HG03439 (cell line): ENCODE data around the gene SIAH1.
A peak's percentile ranks its signal among the peaks of the same experiment; 100 is the strongest.
"Not testable (repeated sequence)": the region's sequence is repeated elsewhere in the genome, so short reads cannot be mapped to it uniquely, and the experiment has no call there.

Experiments used
- ATAC-seq: cut with Tn5 transposase; IDR thresholded peaks from one replicate; pipeline ENCODE4 v1.9.1; 2021; ENCODE audit warnings: mild to moderate bottlenecking, moderate library complexity; ENCODE audit not compliant: unreplicated experiment

SIAH1 gene

DNA sequence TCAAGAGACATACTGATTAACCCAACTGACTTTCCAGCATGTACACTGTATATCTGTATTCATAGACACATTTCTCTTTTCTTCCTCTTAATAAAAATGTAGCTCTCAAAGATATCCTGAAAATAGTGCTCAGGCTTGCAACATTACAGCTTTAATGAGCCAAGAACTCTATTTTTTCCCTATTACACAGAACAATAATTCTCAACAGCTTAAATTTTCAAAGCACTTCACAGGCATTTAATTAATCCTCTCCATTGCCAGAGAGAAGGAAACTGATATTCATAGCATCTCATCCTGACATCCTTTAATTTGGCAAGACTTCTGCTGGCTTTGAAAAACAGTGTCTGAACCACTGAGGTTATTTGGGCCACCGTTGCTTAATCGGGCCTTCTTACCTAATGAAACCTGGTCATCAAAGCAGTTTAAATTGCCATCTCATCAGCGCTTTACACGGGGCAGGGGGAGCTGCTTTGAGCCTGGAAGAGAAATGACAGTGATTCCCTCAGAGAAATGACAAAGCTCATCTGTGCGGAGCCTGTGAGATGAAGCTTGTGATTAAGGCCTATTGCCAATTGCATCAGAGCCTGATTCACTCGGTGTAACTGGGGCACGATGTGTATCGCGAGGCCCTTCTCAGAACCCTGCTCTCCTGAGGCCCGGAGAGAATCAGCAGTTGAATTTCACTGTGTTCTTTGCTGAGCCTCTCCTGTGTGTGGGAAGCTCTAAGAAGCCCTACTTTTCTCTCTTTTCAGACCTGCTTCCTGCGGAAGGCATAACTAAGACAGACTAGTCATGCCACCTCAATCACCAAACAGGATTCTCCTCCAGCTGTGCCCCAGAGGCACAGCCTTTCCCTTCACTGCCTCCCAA, 8.5 kb upstream of the SIAH1 start:
- no peak for ATAC-seq

GRCh38 chr16:48392407-48392806, 7.2 kb upstream of the SIAH1 start:
- ATAC-seq, result no peak

GRCh38 chr16:48386559-48387312, 1.5 kb upstream of the SIAH1 start:
- no peak for ATAC-seq

DNA sequence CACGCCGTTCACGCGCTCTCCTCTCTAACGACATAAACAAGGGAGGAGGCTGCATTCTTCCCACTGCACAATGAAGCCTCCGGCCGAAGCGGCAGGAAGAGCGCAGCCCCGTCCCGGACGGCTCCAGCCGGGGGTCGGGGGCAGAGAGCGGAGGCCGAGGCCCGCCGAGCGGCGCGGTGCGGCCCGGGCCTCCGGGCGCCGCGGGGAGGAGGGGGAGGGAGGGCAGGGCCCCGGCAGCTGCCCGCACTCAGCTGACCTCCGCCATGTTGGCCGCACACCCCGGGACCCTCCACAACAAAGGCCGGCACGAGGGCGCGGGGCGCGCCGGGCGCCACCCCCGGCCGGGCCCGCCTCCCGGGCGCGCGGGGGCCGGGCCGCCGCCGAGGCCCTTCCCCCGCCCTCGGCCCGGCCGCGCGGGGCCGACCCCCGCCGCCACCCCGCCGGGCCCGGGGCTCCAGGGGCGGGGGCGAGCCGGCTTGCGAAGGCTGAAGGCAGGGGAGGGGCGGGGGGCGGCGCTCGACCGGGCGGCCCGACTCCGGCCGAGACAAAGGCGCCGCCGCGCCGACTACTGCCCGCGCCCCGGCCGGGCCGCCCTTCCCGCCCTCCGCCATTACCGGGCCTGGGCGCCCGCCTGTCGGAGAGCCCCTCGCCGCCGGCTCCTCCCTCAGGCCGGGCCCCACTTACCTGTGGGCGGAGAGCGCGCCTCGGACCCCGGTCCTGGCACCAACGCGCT, 527 bp downstream of the SIAH1 start:
- ATAC-seq, result peak; percentile 54

DNA sequence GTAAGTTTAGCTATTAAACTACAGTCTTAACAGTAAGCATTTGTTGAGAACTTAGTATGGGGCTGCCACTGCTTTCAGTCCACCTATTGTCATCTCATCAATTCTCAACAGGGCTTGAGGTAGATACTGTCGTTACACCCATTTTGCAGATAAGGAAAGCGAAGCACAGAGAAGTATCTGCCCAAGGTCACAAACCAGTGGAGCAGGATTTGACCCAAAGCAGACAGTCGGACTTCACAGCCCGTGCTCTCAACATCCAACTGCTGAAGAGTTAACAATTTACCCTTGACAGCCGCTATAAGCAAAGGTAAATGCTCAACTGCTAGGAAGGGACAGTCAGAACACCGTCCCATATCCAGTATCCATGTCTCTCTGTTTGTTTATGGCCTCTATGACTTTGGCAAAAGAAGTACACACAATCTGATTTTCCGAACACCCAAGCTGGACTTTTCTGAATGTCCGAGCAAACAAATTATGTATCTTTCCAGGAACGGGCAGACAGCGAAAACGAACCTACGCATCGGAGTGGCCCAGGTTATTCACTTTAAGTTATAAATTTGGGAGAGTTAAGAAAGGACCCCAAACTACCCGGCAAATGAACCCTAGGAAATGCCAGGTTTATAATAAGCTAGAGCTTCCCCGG, 1.2 kb downstream of the SIAH1 start:
- no peak for ATAC-seq

- ATAC-seq, result no peak
Measured at GRCh38 chr16:48383009-48383876, 2.0 kb downstream of the SIAH1 start.

DNA sequence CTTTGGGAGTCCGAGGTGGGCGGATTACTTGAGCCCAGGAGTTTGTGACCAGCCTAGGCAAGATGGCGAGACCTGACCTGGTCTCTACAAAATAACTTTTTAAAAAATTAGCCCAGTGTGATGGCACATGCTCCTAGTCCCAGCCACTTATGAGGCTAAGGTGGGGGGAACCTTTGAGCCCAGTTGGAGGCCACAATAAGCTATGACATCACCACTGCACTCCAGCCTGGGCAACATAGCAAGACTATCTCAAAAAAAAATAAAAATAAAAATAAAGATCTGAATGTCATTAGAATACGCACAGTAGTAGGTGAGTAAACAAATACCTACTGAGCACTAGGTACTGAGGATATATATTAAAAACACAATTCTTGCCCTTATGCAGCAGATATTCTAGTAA, 3.1 kb downstream of the SIAH1 start:
- no peak for ATAC-seq

DNA sequence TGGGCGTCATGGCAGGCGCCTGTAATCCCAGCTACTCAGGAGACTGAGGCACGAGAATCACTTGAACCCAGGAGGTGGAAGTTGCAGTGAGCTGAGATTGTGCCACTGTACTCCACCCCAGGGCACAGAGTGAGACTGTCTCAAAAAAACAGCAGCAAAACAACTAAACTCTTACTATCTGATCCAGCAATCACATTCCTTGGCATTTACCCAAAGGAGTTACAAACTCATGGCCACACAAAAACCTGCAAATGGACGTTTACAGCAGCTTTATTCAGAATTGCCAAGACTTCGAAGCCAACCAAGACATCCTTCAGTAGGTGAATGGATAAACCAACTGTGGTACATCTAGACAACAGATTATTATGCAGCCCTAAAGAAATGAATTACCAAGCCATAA, 4.0 kb downstream of the SIAH1 start:
- ATAC-seq, result no peak

GRCh38 chr16:48378836-48379235, 6.4 kb downstream of the SIAH1 start:
- ATAC-seq, result no peak

DNA sequence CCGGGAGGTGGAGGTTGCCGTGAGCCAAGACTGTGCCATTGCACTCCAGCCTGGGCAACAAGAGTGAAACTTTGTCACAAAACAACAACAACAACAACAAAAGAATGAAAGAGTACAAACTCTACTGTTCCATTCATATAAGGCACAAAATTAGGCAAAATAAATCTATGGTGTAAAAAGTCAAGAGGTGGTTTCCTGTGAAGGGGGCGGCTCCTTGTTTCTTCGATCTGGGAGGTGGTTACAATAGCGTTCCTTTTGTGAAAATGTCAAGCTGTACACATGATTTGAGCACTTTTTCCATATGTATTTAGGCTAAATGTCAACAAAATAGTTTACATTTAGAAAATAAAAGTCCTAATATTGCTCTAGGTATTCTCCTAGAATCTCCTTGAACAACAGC, 6.9 kb downstream of the SIAH1 start:
- no peak for ATAC-seq

DNA sequence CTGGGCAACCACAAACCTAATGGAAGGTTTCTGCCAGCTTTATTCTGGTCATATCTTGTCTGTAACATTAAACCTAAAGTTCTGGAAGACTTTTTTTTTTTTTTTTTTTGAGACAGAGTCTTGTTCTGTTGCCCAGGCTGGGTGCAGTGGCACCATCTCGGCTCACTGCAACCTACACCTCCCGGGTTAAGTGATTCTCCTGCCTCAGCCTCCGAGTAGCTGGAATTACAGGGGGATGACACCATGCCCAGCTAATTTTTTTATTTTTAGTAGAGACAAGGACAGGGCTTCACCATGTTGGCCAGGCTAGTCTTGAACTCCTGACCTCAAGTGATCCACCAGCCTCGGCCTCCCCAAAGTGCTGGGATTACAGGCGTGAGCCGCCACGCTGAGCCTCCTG, 7.9 kb downstream of the SIAH1 start:
- not testable (repeated sequence) for ATAC-seq

- ATAC-seq, result no peak
Measured at GRCh38 chr16:48374255-48374654, 11.0 kb downstream of the SIAH1 start.

GRCh38 chr16:48373258-48374029, 11.8 kb downstream of the SIAH1 start:
- no peak for ATAC-seq

DNA sequence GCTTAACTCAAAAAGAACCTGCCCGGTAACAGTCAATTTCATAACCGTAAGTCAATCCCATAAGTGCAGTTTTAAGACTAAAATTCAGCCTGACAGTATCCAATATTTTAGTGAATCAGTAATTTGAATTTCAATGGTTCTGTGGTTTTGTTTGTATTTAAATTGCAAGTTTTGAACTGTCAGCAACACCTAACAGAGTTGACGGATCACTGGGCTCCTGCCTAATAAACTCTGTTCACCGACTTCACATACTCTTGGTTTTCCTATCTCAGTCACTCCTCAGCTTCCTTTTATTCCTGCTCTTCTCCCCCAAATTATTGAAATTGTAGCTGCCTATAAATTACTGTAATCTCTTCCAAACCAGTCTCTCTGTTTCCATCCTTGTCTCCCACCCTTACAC, 12.5 kb downstream of the SIAH1 start:
- ATAC-seq, result no peak

DNA sequence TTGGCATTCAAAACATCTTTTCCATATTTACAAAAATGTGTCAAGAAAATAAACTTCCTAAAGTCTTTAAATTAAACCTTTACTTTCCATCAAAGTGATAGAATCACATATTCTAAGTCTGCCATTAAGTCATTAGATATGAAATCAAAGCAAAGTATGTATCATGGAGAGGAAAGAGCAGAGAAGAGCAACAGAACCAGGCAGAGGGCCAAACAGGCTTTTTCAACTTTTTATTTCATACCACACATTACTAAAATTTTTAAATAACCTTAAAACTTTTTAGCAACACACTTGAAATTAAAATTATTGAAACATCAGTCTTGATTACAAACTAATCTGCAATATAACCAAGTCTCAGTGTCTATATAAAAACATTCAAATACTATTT, 13.8 kb downstream of the SIAH1 start:
- no peak for ATAC-seq

- not testable (repeated sequence) for ATAC-seq
Measured at GRCh38 chr16:48370668-48371392, 14.4 kb downstream of the SIAH1 start.

- ATAC-seq, result no peak
Measured at GRCh38 chr16:48370229-48370628, 15.0 kb downstream of the SIAH1 start.

- ATAC-seq, result no peak
Measured at GRCh38 chr16:48369765-48370164, 15.4 kb downstream of the SIAH1 start.
